ENCODE results near the gene DCTN2.

DNA sequence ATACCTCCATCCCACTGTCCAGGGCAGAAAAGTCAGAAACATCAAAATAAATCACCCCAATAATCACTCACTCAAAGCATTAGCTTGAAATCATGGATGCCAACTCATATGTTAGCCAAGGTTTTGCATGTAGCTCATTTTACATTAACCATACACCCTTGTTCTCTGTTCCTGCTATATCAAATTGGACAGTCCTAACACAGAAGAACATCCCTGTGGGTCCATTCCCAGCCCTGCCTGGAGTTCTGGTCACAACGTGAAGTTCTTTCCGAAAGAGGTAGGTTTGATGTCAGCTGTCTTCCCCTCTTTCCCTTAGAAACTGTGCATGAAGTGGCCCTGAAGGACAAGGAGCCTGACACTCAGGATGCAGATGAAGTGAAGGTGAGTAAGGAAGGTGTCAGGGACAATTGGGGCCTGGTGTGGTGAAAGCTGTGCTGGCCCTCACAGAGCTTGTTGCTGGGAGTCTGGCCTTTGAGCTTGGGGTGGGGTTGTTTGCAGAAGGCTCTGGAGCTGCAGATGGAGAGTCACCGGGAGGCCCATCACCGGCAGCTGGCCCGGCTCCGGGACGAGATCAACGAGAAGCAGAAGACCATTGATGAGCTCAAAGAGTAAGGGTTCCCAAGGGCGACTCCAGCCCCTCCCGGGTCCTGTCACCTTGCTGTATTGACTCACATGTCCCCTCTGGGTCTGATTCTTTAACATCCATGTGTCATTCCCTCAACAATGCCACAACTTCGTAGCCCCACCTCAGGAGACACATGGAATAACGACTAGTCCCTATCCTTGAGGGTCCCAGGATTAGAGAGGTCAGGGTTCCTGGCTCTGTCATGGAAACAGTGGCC, 29.0 kb upstream of the DCTN2 start:
- TF ChIP-seq, protein P1, sequence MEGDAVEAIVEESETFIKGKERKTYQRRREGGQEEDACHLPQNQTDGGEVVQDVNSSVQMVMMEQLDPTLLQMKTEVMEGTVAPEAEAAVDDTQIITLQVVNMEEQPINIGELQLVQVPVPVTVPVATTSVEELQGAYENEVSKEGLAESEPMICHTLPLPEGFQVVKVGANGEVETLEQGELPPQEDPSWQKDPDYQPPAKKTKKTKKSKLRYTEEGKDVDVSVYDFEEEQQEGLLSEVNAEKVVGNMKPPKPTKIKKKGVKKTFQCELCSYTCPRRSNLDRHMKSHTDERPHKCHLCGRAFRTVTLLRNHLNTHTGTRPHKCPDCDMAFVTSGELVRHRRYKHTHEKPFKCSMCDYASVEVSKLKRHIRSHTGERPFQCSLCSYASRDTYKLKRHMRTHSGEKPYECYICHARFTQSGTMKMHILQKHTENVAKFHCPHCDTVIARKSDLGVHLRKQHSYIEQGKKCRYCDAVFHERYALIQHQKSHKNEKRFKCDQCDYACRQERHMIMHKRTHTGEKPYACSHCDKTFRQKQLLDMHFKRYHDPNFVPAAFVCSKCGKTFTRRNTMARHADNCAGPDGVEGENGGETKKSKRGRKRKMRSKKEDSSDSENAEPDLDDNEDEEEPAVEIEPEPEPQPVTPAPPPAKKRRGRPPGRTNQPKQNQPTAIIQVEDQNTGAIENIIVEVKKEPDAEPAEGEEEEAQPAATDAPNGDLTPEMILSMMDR (IDR thresholded peaks at IDR 0.05): no peak
- no peak for TF ChIP-seq EZH2 (IDR thresholded peaks at IDR 0.05; ENCODE audit: borderline replicate concordance, insufficient read depth, low read depth, low read length, poor library complexity, severe bottlenecking)
